K562 (cell line): ENCODE data around the gene FIBP. TPM values are rescaled to one million over a fixed set of nuclear protein-coding genes. Genes with fewer than 3 reads are reported as not detected.
A peak's percentile ranks its signal among the peaks of the same experiment; 100 is the strongest.

ENCODE experiments used
- BCL6 ChIP-seq: fragments of 250-450 bp; sonication (Bioruptor Pico); IDR thresholded peaks from 2 replicates; pipeline ENCODE4 v1.4.0; 2020
- BHLHE40 ChIP-seq: IDR thresholded peaks from 2 replicates; pipeline ENCODE4 v1.6.1; 2011; ENCODE audit warnings: low read length, improper control_type of control experiment
- BRCA1 ChIP-seq, 2 experiments: fragments of 450-650 bp in 1 of 2; sonication (generic) in 1 of 2; formaldehyde crosslinking in 1 of 2; IDR thresholded peaks; 2 replicates each; pipeline versions ENCODE4 v1.5.0 to v1.6.1; 2017 to 2020; ENCODE audit warnings: mild to moderate bottlenecking in 1 of 2, missing genetic modification reagents in 1 of 2
- CBFA2T2 ChIP-seq: fragments of 450-650 bp; conservative IDR thresholded peaks from 2 replicates; pipeline ENCODE4 v1.6.1; 2017; ENCODE audit warnings: mild to moderate bottlenecking
- CBX5 ChIP-seq: IDR thresholded peaks from 2 replicates; pipeline ENCODE4 v1.6.1; 2014; ENCODE audit warnings: low read depth, borderline replicate concordance
- CUX1 ChIP-seq: fragments of 200-800 bp; sonication (Bioruptor generic); IDR thresholded peaks from 2 replicates; pipeline ENCODE4 v1.6.1; 2016; ENCODE audit warnings: missing genetic modification characterization, missing compliant biosample characterization
- EP400 ChIP-seq: fragments of 450-650 bp; IDR thresholded peaks from 2 replicates; pipeline ENCODE4 v1.6.1; 2017; ENCODE audit warnings: antibody characterized with exemption, mild to moderate bottlenecking, moderate library complexity
- GABPA ChIP-seq: fragments of 200-800 bp; sonication (Bioruptor generic); conservative IDR thresholded peaks from 2 replicates; pipeline ENCODE4 v1.6.1; 2016; ENCODE audit warnings: low read depth, missing genetic modification characterization, missing compliant biosample characterization
- GATAD2B ChIP-seq: fragments of 450-650 bp; IDR thresholded peaks from 2 replicates; pipeline ENCODE4 v1.6.1; 2017; ENCODE audit warnings: mild to moderate bottlenecking, borderline replicate concordance
- KDM2B ChIP-seq: fragments of 250-450 bp; sonication (Bioruptor Pico); IDR thresholded peaks from 2 replicates; pipeline ENCODE4 v1.8.0; 2021; ENCODE audit warnings: mild to moderate bottlenecking, moderate library complexity
- NFXL1 ChIP-seq: fragments of 450-650 bp; formaldehyde crosslinking; IDR thresholded peaks from 2 replicates; pipeline ENCODE4 v1.4.0; 2021; ENCODE audit warnings: mild to moderate bottlenecking
- ZNF174 ChIP-seq: fragments of 250-450 bp; sonication (Bioruptor Pico); IDR thresholded peaks from 2 replicates; pipeline ENCODE4 v1.4.0; 2020; ENCODE audit warnings: mild to moderate bottlenecking
- ZNF197 ChIP-seq: fragments of 200-800 bp; sonication (Bioruptor generic); IDR thresholded peaks from 2 replicates; pipeline ENCODE4 v1.6.1; 2016; ENCODE audit warnings: low read depth, missing genetic modification characterization, missing compliant biosample characterization
- ZNF212 ChIP-seq: fragments of 450-650 bp; formaldehyde crosslinking; IDR thresholded peaks from 2 replicates; pipeline ENCODE4 v1.4.0; 2020; ENCODE audit warnings: mild to moderate bottlenecking
- ZNF23 ChIP-seq: fragments of 250-450 bp; sonication (Bioruptor Pico); IDR thresholded peaks from 2 replicates; pipeline ENCODE4 v1.4.0; 2020; ENCODE audit warnings: mild to moderate bottlenecking
- ZNF263 ChIP-seq: sonication (generic); formaldehyde crosslinking; IDR thresholded peaks from 2 replicates; pipeline ENCODE4 v1.8.0; 2022; ENCODE audit warnings: mild to moderate bottlenecking, missing genetic modification reagents, borderline replicate concordance
- ZNF277 ChIP-seq: fragments of 250-450 bp; sonication (Bioruptor Pico); IDR thresholded peaks from 2 replicates; pipeline ENCODE4 v1.8.0; 2022; ENCODE audit warnings: inconsistent platforms, mild to moderate bottlenecking, moderate library complexity, borderline replicate concordance
- ZNF431 ChIP-seq: sonication (generic); formaldehyde crosslinking; IDR thresholded peaks from 2 replicates; pipeline ENCODE4 v1.8.0; 2022; ENCODE audit warnings: mild to moderate bottlenecking, missing genetic modification reagents
- ZNF436 ChIP-seq: fragments of 250-450, 450-650 bp; sonication (Bioruptor Pico); formaldehyde crosslinking; IDR thresholded peaks from 2 replicates; pipeline ENCODE4 v1.7.0; 2020; ENCODE audit warnings: mild to moderate bottlenecking
- polyA plus RNA-seq, 8 experiments: library from polyadenylated mRNA; depleted of rRNA in 4 of 8; stranded (reverse) in 5 of 8; unstranded in 3 of 8; fragments of >200 nt; fragmentation: Nextera tagmentation in 2 of 8; fragmentation: Illumina TruSeq in 1 of 8; extraction: Ambion mirVana in 2 of 8; extraction: Trizol in 1 of 8; gene quantifications; 2 replicates each; pipeline versions ENCODE4 v1.2.1 to v1.2.3, GENCODE V29; 2011 to 2014; ENCODE audit warnings: inconsistent platforms in 1 of 8, missing spikeins in 1 of 8
- total RNA-seq, 7 experiments: library from RNA; depleted of rRNA in 6 of 7; stranded (reverse); fragments of >200 nt in 6 of 7; fragmentation: Illumina TruSeq in 2 of 7; extraction: Trizol in 2 of 7; gene quantifications; 2 replicates each; pipeline versions ENCODE4 v1.2.1 to v1.2.3, GENCODE V29; 2011 to 2021; ENCODE audit warnings: low replicate concordance in 1 of 7
- TF ChIP-seq, protein P1 (sequence below): IDR thresholded peaks from 2 replicates; pipeline ENCODE4 v1.6.1; 2016; ENCODE audit warnings: missing genetic modification characterization, missing compliant biosample characterization
- TF ChIP-seq, protein P2 (sequence below): sonication (generic); formaldehyde crosslinking; IDR thresholded peaks from 2 replicates; pipeline ENCODE4 v1.8.0; 2022; ENCODE audit warnings: mild to moderate bottlenecking, low read depth, missing genetic modification reagents

Gene FIBP
- total and polyA plus RNA-seq, 9 of the 15 experiments (the other 6 are each of a cell fraction or from before 2014, with no cell fraction given): 41.2 to 79.2 (median 48.6) TPM

DNA sequence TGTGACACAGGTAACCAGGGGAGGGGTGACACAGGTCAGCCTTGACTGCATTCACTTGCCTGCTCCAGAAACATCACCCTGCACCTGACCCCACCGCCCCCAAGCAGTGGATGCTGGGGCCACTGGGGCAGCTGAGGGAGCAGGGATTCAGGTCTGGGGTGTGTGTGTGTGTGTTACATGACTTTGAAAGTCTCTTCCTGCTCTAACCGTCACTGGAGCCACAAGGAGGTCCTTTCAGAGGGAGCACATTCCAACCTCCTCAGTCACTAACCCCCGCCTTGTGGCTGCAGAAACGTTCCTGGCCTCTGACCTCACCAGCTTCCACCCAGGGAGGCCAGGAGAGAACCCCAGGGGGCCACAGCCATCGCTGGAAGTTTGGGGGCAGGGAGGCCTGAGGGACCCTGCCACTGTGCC lies 14.8 kb upstream of the FIBP start (continued):
- TF ChIP-seq ZNF431 (0 out of 2 replicates have a peak, but pooled peaks have one; percentile 45), EP400 (peak; percentile 31; the same call in 1 of the 2 replicates), GATAD2B (no peak), ZNF436 (no peak), KDM2B (no peak), NFXL1 (CRISPR knock-in tag) (no peak), CUX1 (CRISPR knock-in tag) (no peak), BHLHE40 (peak; percentile 62; the same call in 1 of the 2 replicates), BRCA1 (IDR thresholded peaks at IDR 0.05) (no peak), BRCA1 (CRISPR knock-in tag; IDR thresholded peaks at IDR 0.05) (no peak), BCL6 (CRISPR knock-in tag) (no peak), ZNF263 (peak; percentile 85), CBFA2T2 (no peak), GABPA (no peak), ZNF277 (no peak), ZNF212 (CRISPR knock-in tag) (no peak), CBX5 (no peak), ZNF23 (CRISPR knock-in tag) (no peak), ZNF174 (CRISPR knock-in tag) (no peak), ZNF197 (CRISPR knock-in tag) (no peak)
- TF ChIP-seq, protein P1, sequence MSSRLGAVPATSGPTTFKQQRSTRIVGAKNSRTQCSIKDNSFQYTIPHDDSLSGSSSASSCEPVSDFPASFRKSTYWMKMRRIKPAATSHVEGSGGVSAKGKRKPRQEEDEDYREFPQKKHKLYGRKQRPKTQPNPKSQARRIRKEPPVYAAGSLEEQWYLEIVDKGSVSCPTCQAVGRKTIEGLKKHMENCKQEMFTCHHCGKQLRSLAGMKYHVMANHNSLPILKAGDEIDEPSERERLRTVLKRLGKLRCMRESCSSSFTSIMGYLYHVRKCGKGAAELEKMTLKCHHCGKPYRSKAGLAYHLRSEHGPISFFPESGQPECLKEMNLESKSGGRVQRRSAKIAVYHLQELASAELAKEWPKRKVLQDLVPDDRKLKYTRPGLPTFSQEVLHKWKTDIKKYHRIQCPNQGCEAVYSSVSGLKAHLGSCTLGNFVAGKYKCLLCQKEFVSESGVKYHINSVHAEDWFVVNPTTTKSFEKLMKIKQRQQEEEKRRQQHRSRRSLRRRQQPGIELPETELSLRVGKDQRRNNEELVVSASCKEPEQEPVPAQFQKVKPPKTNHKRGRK (tag): no peak
- TF ChIP-seq, protein P2, sequence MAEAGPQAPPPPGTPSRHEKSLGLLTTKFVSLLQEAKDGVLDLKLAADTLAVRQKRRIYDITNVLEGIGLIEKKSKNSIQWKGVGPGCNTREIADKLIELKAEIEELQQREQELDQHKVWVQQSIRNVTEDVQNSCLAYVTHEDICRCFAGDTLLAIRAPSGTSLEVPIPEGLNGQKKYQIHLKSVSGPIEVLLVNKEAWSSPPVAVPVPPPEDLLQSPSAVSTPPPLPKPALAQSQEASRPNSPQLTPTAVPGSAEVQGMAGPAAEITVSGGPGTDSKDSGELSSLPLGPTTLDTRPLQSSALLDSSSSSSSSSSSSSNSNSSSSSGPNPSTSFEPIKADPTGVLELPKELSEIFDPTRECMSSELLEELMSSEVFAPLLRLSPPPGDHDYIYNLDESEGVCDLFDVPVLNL: no peak
